ENCODE data around the gene CDSN.

The CDSN gene

GRCh38 chr6:31144970-31145340 is 24.7 kb upstream of the CDSN start:
- no peak for DNase-seq (ENCODE audit: low read depth in 3 of 3)

- no peak for DNase-seq (ENCODE audit: low read depth in 3 of 3)
These were observed 24.2 kb upstream of the CDSN start for GRCh38 chr6:31144296-31144969.

- no peak for DNase-seq (ENCODE audit: low read depth in 3 of 3)
These were observed 22.9 kb upstream of the CDSN start for GRCh38 chr6:31143148-31143547.

- DNase-seq (ENCODE audit: low read depth in 3 of 3) = no peak
These were observed 22.1 kb upstream of the CDSN start for GRCh38 chr6:31142361-31142761.

- no peak for DNase-seq (ENCODE audit: low read depth in 3 of 3)
These were observed 20.4 kb upstream of the CDSN start for GRCh38 chr6:31140643-31141042.

GRCh38 chr6:31139599-31139998 is 19.4 kb upstream of the CDSN start:
- DNase-seq (ENCODE audit: low read depth in 3 of 3) = no peak

GRCh38 chr6:31138982-31139381 is 18.7 kb upstream of the CDSN start, which contains the start of gene PSORS1C2:
Gene PSORS1C2, minus strand, starts transcription at chr6:31139066. Its CDS starts 40 bp downstream, at chr6:31139026.
- DNase-seq (ENCODE audit: low read depth in 3 of 3) = no peak

GRCh38 chr6:31135710-31136109 is 15.5 kb upstream of the CDSN start:
- DNase-seq (ENCODE audit: low read depth in 3 of 3) = no peak

- no peak for DNase-seq (ENCODE audit: low read depth in 3 of 3)
These were observed 12.6 kb upstream of the CDSN start for GRCh38 chr6:31132806-31133205.

- DNase-seq (ENCODE audit: low read depth in 3 of 3) = no peak
These were observed 11.3 kb upstream of the CDSN start for GRCh38 chr6:31131595-31131994.

- no peak for DNase-seq (ENCODE audit: low read depth in 3 of 3)
These were observed 10.5 kb upstream of the CDSN start for GRCh38 chr6:31130751-31131150.

GRCh38 chr6:31129130-31129529 is 8.9 kb upstream of the CDSN start:
- no peak for DNase-seq (ENCODE audit: low read depth in 3 of 3)

GRCh38 chr6:31128093-31128676 is 7.9 kb upstream of the CDSN start:
- peak; percentile 41 to 61 (median 49) for DNase-seq (ENCODE audit: low read depth in 3 of 3)

GRCh38 chr6:31126396-31127175 is 6.3 kb upstream of the CDSN start:
- no peak for DNase-seq (ENCODE audit: low read depth in 3 of 3)

GRCh38 chr6:31125586-31126363 is 5.5 kb upstream of the CDSN start:
- DNase-seq (ENCODE audit: low read depth in 3 of 3) = no peak

- no peak for DNase-seq (ENCODE audit: low read depth in 3 of 3)
These were observed 4.9 kb upstream of the CDSN start for GRCh38 chr6:31125162-31125561.

GRCh38 chr6:31122791-31123706 is 2.8 kb upstream of the CDSN start:
- DNase-seq (ENCODE audit: low read depth in 3 of 3) = no peak

- no peak for DNase-seq (ENCODE audit: low read depth in 3 of 3)
These were observed 1.0 kb upstream of the CDSN start for GRCh38 chr6:31121131-31121790.

GRCh38 chr6:31118178-31118577 is 2.1 kb downstream of the CDSN start:
- DNase-seq (ENCODE audit: low read depth in 3 of 3) = no peak

GRCh38 chr6:31116661-31117385 is 3.4 kb downstream of the CDSN start:
- no peak for DNase-seq (ENCODE audit: low read depth in 3 of 3)
